Adipocyte (in vitro differentiated cells): ENCODE results near the gene CCL23.
A peak's percentile ranks its signal among the peaks of the same experiment; 100 is the strongest.

Experiments
- DNase-seq: peaks from one replicate; pipeline ENCODE4 v3.0.0-alpha.2; 2015; ENCODE audit warnings: low read depth
- H3K27me3 ChIP-seq: replicated peaks from 2 replicates; pipeline ENCODE4 v1.7.0; 2013; ENCODE audit warnings: mild to moderate bottlenecking, low read length, moderate library complexity; ENCODE audit not compliant: control insufficient read depth, insufficient read depth
- H3K36me3 ChIP-seq: 2 replicates; pipeline ENCODE4 v1.7.0; 2013; ENCODE audit warnings: low read length, mild to moderate bottlenecking, moderate library complexity; ENCODE audit not compliant: control insufficient read depth, insufficient read depth, severe bottlenecking
- H3K4me1 ChIP-seq: 2 replicates; pipeline ENCODE4 v1.7.0; 2013; ENCODE audit warnings: mild to moderate bottlenecking, low read length, moderate library complexity; ENCODE audit not compliant: control insufficient read depth, insufficient read depth
- H3K4me3 ChIP-seq: 2 replicates; pipeline ENCODE4 v1.7.0; 2013; ENCODE audit warnings: mild to moderate bottlenecking, low read length, moderate library complexity
- H3K9ac ChIP-seq: 2 replicates; pipeline ENCODE4 v1.7.0; 2013; ENCODE audit warnings: mild to moderate bottlenecking, low read length, moderate library complexity
- H3K9me3 ChIP-seq: 2 replicates; pipeline ENCODE4 v1.7.0; 2013; ENCODE audit warnings: mild to moderate bottlenecking, low read length, moderate library complexity; ENCODE audit not compliant: control insufficient read depth

CCL23 gene

DNA sequence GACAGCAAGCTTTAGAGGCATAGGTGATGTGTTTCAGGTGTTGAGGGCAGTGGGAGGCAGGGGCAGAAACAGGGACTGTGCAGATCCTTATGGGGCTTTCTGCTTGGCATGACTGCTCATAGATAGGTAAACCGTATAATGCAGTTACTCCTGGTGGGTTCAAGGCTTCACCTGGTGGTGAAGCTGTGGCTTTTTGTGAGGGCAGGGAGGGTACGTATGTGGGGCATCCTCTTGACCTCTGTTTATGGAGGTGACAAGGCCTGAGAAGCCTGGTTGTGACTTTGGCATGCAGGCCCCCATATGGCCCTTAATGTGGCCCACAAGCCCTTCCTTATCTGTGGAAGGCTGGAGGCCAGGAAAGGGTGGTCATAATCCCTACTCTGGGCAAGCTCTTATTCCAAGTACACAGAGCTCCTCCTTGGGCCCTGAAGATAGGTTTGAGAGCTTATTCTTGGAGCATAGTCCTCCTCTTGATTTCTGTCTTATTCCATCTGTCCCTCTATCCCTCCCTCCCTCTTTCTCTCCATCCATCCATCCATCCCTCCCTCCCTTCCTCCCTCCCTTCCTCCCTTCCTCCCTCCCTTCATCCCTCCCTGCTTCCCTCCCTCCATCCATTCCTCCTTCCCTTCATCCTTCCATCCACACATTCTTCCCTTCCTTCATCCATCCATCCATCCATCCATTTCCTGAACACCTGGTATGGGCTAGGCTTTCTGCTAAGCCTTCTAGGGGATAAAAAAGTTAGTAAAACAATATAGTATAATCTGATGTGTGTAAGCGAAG lies 35.2 kb downstream of the CCL23 start:
- Histone ChIP-seq H3K4me3 (no peak overlapping the region), H3K36me3 (no peaks in the 10 kb centered on the region), H3K27me3 (peaks cover 31% of the 10 kb centered on the region), H3K4me1 (no peaks in the 10 kb centered on the region), H3K9me3 (no peaks in the 10 kb centered on the region), H3K9ac (no peak overlapping the region)
- no peak for DNase-seq

DNA sequence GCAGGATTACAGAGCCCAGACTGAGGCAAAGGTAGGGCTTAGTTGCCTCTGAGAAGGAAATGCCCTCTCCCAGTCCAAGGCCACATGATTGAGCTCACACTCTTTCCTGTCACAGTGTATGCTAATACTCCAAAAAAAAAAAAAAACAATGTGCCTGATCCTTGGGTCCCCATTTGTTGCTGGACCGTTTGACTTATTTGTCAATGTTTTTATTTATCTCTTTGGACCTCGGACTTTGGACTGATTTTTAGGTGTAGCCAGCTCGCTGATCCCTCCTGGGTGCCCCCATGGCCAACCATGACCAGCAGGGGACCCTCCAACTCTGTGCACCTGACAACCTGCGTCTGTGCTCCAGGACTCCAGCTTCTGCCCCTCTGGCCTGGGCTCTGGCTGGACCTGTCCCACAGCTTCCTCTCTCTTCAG lies 35.9 kb downstream of the CCL23 start:
- no peak for DNase-seq
- Histone ChIP-seq H3K4me3 (no peak overlapping the region), H3K4me1 (no peaks in the 10 kb centered on the region), H3K36me3 (no peaks in the 10 kb centered on the region), H3K27me3 (peaks cover 31% of the 10 kb centered on the region), H3K9ac (no peak overlapping the region), H3K9me3 (no peaks in the 10 kb centered on the region)

DNA sequence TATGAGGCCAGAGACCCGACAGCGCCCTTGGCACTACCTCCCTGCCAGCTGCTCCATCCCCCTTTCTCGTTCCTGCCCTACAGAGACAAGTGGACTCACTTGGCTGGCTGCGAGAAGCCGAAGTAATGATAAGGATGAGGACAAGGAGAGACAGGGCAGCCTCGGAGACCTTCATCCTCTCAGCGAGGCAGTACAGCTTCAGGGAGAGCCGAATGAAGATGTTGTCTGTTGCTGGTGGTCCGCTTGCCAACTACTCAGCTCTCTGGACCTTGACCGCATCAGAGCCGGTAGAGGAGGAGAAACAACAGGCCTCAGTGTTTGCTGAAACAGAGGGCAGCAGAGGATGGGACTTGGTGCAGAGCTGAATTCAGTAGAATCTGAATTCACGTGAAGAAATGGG lies 36.5 kb downstream of the CCL23 start, which contains the start of gene CCL16:
CCL16 (minus strand) TSS at position 252 of the 400 bp plus-strand sequence; CDS start at position 175, 77 bp downstream.
- no peaks in the 10 kb centered on the region for H3K9me3 ChIP-seq
- DNase-seq = no peak
- H3K4me3 ChIP-seq = no peak within 1 kb of the TSS
- H3K9ac ChIP-seq = no peak within 1 kb of the TSS
- no peaks in the 10 kb centered on the region for H3K36me3 ChIP-seq
- no peaks in the 10 kb centered on the region for H3K4me1 ChIP-seq
- peaks cover 33% of the 10 kb centered on the region for H3K27me3 ChIP-seq

DNA sequence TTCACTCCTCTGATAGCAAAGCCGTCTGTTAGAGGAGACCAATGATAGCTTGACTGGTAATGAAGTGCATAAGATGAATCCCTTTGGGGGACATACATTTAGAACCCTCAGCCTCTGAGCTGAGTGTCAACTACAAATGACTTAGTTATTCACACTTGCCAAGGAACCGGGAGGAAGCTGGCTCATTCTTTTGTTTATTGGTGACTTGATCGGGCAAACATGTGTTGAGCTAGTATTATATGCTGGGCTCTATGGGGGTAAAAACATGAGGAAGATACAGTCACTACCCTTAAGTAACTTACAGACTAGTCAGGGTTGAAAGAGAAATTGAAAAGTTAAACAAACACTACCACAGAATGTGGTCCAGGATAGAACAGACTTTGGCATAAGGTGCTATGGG lies 39.4 kb downstream of the CCL23 start:
- no peak overlapping the region for H3K4me3 ChIP-seq

DNA sequence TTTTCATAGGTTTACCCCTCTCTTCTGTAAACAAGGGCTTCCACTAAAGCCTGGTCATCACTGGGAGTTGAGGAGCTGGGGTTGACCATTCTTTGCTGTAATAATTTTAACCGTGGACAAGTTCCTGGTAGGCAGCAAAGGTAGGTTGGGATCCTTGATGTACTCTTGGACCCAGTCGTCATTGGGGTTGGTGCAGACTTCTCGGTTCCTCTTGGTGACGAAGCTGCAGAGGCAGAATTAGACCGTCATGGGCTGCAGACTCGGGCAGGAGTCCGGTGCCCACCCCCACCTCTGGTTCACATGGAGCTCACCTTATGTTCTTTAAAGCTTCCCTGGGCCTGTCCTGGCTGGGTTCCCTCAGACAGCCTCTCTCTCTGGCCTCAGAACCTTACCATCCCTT lies 40.3 kb downstream of the CCL23 start:
- Histone ChIP-seq H3K36me3 (no peaks in the 10 kb centered on the region), H3K9me3 (no peaks in the 10 kb centered on the region), H3K27me3 (peaks cover 24% of the 10 kb centered on the region), H3K4me1 (no peaks in the 10 kb centered on the region), H3K4me3 (no peak overlapping the region), H3K9ac (no peak overlapping the region)
- no peak for DNase-seq

More for the DNA sequence above, 39.4 kb downstream of the CCL23 start:
- Histone ChIP-seq H3K9me3 (no peaks in the 10 kb centered on the region), H3K4me1 (no peaks in the 10 kb centered on the region), H3K27me3 (peaks cover 28% of the 10 kb centered on the region), H3K36me3 (no peaks in the 10 kb centered on the region), H3K9ac (no peak overlapping the region)
- DNase-seq = no peak

DNA sequence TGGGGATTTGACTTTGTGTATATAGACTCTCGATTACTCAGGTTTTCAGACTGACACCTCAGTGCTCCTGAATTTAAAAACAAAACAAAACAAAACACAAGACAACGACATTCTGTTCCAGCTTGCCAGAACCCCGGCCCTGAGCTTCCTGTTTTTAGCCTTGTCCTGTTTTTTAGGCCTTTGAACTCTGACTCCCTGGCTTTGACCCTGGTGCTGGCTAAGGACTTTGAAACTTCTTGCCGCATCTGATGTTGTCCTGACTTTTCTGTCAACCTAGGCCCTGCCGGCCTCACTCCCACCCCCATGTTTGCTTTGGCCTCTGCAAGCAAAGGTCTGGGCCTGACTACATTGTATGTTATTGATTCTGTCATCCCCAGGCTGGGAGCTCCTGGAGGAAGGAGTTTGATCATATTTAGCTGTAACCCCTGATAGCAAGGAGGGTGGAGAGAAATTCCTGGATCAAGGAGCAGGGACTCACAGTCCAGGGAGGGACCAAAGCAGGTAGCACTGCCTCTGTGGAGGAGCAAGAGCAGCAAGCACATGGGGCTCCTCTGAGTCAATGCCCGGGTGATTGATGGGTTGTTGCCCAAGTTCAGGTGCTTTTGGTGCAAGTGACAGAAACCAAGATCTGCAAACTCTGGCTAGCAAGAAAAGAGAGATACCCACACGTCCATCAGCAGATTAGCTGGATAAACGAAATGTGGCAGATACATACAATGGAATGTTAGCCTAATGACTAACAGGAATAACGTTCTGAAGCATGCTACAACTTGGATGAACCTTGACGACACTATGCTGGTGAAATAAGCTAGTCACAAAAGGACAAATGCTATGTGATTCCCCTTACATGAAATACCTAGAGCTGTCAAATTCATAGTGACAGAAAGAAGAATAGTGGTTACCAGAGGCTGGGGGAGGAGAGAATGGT lies 44.2 kb downstream of the CCL23 start:
- Histone ChIP-seq H3K36me3 (no peaks in the 10 kb centered on the region), H3K4me3 (no peak overlapping the region), H3K4me1 (no peaks in the 10 kb centered on the region), H3K9me3 (no peaks in the 10 kb centered on the region), H3K27me3 (peaks cover 8% of the 10 kb centered on the region), H3K9ac (no peak overlapping the region)
- peak; percentile 4 for DNase-seq

DNA sequence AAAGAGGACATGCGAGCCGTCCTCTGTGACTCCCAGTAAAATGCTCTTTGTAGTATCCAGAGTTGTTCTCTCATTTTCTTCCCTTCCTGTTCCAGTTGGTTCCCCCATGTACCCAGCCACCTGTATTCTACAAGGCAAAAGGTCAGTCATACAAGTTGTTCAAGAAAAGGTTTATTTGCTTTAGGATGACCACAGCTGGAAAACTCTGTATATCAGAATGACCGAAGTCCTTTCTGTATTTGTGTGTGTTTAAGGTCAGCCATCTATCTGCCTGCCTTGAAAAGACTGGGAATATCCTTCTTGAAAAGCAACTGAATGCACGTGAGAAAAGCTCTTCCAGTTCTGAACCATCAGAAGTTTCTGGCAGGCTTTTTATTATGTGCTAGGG lies 44.8 kb downstream of the CCL23 start:
- Histone ChIP-seq H3K4me3 (no peak overlapping the region), H3K4me1 (no peaks in the 10 kb centered on the region), H3K27me3 (peaks cover 8% of the 10 kb centered on the region), H3K9ac (no peak overlapping the region), H3K9me3 (no peaks in the 10 kb centered on the region), H3K36me3 (no peaks in the 10 kb centered on the region)
- no peak for DNase-seq

DNA sequence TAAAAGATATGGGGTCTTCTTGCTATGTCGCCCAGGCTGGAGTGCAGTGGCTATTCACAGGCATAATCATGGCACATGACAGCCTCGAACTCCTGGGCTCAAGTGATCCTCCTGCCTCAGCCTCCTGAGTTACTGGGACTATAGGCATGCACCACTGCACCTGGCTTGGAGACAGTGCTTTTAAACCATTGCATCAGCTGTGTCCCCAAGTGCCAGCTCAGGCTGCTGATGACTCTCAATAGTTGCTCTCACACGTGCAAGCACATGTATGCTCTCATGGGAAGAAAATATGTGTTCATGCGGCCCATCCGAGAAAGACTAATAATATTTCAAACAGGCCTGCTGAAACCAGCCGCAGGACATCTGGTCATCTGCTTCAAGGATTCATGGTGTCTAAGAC lies 45.2 kb downstream of the CCL23 start:
- Histone ChIP-seq H3K9ac (no peak overlapping the region), H3K4me3 (no peak overlapping the region), H3K4me1 (no peaks in the 10 kb centered on the region), H3K27me3 (peaks cover 8% of the 10 kb centered on the region), H3K9me3 (no peaks in the 10 kb centered on the region), H3K36me3 (no peaks in the 10 kb centered on the region)
- no peak for DNase-seq

DNA sequence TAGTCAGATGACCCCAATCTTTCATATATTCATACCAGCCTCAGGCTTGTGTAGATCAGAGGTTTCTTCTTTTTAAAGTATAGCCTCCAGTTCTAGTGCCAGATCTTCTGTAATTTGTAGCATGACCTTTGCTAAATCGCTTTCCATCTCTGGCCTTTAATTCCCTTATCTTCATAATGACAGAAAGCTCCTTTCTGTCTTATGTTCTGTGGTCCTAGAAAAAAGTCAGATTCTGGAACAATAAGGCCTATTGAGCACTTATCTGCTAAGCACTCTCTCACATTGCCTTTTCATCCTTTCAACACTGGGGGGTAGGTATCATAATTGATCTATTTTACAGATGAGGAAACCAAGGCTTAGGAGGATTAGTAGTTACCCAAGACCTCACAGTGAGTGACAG lies 45.7 kb downstream of the CCL23 start:
- Histone ChIP-seq H3K9me3 (no peaks in the 10 kb centered on the region), H3K9ac (no peak overlapping the region), H3K36me3 (no peaks in the 10 kb centered on the region), H3K27me3 (peaks cover 8% of the 10 kb centered on the region), H3K4me3 (no peak overlapping the region), H3K4me1 (no peaks in the 10 kb centered on the region)
- DNase-seq = no peak

DNA sequence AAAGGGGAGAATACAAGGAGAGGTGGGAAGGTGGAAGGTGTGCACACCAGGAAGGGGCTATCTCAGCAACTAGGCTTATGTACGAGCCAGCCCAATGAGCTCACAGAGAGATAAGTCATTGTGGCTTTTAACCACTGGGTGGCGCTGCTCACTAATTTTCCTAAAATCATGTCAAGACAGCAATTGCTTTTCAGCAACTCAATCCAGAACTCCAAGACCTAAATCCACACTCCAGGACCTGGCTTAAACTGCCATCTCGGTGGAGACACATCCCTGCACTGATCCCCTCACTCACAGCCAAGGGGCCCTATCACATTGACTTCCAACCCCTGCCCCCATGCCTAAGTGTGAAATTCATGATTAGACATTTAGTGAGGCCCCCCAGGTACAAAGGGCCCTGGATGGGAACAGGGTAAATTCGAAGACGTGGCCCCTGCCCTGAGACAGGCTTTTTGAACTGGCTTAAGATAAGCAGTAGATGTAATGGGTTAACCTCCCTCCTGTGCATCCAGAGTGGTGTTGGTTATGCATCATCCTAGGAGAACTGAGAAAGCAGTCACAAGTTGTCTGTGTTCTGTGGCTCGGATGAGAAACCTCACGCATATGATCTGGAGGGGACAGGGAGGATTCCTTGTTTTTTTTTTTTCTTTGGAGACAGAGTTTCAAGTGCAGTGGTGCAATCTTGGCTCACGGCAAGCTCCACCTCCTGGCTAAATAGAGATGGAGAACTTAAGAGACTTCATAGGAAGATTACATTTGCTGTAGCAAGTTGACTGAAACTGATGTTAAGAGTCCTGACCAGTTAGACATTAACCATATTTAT lies 48.0 kb downstream of the CCL23 start:
- Histone ChIP-seq H3K4me3 (no peak overlapping the region), H3K9ac (no peak overlapping the region), H3K4me1 (no peaks in the 10 kb centered on the region), H3K27me3 (peaks cover 17% of the 10 kb centered on the region), H3K36me3 (no peaks in the 10 kb centered on the region), H3K9me3 (no peaks in the 10 kb centered on the region)
- DNase-seq = peak; percentile 91
